Mucosa of descending colon (tissue), 3 donors: ENCODE results near the gene MMADHC. TPM values are rescaled to one million over a fixed set of nuclear protein-coding genes. Genes with fewer than 3 reads are reported as not detected.

Experiments used
- ATAC-seq: fragments of 200-7000 bp; cut with Tn5 transposase; one replicate; pipeline ENCODE4 v1.9.1; 2020; ENCODE audit warnings: mild to moderate bottlenecking, moderate library complexity
- DNase-seq, 3 donors: peaks; one replicate each; pipeline ENCODE4 v3.0.0-alpha.2; 2020
- H3K36me3 ChIP-seq: fragments of 200-600 bp; one replicate; pipeline ENCODE4 v1.8.0; 2021; ENCODE audit warnings: low read depth, mild to moderate bottlenecking
- H3K4me1 ChIP-seq: fragments of 200-600 bp; one replicate; pipeline ENCODE4 v1.8.0; 2021; ENCODE audit warnings: low read depth, mild to moderate bottlenecking
- H3K4me3 ChIP-seq: fragments of 200-600 bp; one replicate; pipeline ENCODE4 v1.8.0; 2021; ENCODE audit warnings: mild to moderate bottlenecking
- H3K9me3 ChIP-seq: fragments of 200-600 bp; one replicate; pipeline ENCODE4 v1.8.0; 2021; ENCODE audit warnings: mild to moderate bottlenecking
- CTCF ChIP-seq: fragments of 200-600 bp; IDR thresholded peaks from one replicate; pipeline ENCODE4 v1.8.0; 2022; ENCODE audit warnings: antibody characterized with exemption, mild to moderate bottlenecking
- intact Hi-C, 2 donors: fragments of 100-400 bp; cut with DNase I in 1 of 2; cut with micrococcal nuclease in 1 of 2; formaldehyde crosslinking; loops; one replicate each; pipeline versions ENCODE4 v1.11.0 to v1.11.1; 2022; cut with DNase I, micrococcal nuclease
- total RNA-seq, 3 donors: library from RNA; stranded (reverse); fragmentation: NEBNext Ultra II Directional in 2 of 3; extraction: Animal tissue kit (Norgen Biotek cat#: 25700) in 2 of 3; gene quantifications; one replicate each; pipeline versions ENCODE4 v1.2.1 to v1.2.4, GENCODE V29; 2021 to 2023
- donor health status: DM: no; HTN: no; CAD: no; lungs with moderate emphysema.
- donor health status: DM: no; HTN: no; CAD: no.
- donor health status: DM: no; HTN: yes; CAD: no.

Gene MMADHC
- total RNA-seq, 3 donors from 2014 or later = 84.7 to 99.0 (median 88.2) TPM

DNA sequence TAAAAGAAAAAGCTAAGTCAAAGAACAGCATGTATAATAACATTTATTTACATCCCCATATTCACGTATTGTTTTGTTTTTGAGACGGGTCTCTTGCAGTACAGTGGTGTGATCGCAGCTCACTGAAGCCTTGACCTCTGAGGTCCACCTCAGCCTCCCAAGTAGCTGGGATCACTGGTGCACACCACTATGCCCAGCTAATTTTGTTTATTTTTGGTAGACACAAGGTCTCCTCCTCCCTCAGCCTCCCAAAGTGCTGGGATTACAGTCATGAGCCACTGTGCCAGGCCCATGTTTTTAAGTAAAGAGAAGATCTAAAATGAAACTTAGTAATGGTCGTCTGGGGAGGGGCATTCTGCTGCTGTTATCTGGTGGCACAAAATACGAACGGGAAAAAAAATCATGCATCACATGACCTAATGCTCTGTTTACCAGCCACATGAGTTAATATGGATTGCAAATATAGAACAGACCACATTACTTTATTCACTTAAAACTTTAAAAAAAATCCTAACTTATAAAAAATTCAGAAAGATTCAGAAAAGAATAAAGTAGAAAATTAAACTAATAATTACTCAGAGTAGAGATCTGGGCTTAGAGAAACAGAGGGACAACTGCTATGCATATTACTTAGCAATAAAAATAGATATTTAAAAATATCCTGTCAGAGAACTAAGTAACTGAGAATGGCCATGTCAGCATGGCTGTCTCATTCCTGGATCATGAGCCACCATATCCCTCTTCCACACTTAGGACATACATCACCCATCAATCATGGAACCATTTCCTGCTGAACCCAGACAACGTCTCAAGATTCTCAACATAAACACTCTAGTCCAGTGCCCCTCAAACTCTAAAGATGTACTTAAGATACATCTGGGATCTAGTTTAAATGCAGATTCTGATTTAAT lies 7.3 kb downstream of the MMADHC start:
- DNase-seq = no peak
- no peaks in the 10 kb centered on the region for H3K36me3 ChIP-seq
- intact Hi-C loops = no loop called here
- ATAC-seq = no peak
- no peak for TF ChIP-seq CTCF
- peaks cover under 1% of the 10 kb centered on the region for H3K4me1 ChIP-seq
- no peak overlapping the region for H3K4me3 ChIP-seq
- H3K9me3 ChIP-seq = no peaks in the 10 kb centered on the region

- TF ChIP-seq CTCF = no peak
- intact Hi-C loops = no loop called here
- Histone ChIP-seq H3K9me3 (no peaks in the 10 kb centered on the region), H3K36me3 (no peaks in the 10 kb centered on the region), H3K4me3 (no peak overlapping the region), H3K4me1 (peaks cover 7% of the 10 kb centered on the region)
- DNase-seq (no peak), ATAC-seq (no peak)
Observed at GRCh38 chr2:149577269-149577668, 10.3 kb downstream of the MMADHC start.

GRCh38 chr2:149575752-149576151 lies 11.8 kb downstream of the MMADHC start:
- intact Hi-C loops = no loop called here
- no peak for TF ChIP-seq CTCF
- DNase-seq (no peak), ATAC-seq (no peak)
- Histone ChIP-seq H3K9me3 (no peaks in the 10 kb centered on the region), H3K36me3 (no peaks in the 10 kb centered on the region), H3K4me3 (no peak overlapping the region), H3K4me1 (peaks cover 7% of the 10 kb centered on the region)

- ATAC-seq = no peak
- no peak for DNase-seq
- H3K4me3 ChIP-seq = no peak overlapping the region
- no peaks in the 10 kb centered on the region for H3K9me3 ChIP-seq
- H3K36me3 ChIP-seq = no peaks in the 10 kb centered on the region
- peaks cover 7% of the 10 kb centered on the region for H3K4me1 ChIP-seq
- no peak for TF ChIP-seq CTCF
- intact Hi-C loops = no loop called here
Observed at GRCh38 chr2:149575277-149575676, 12.3 kb downstream of the MMADHC start.

- no peaks in the 10 kb centered on the region for H3K36me3 ChIP-seq
- intact Hi-C loops = no loop called here
Observed at GRCh38 chr2:149573760-149574159, 13.8 kb downstream of the MMADHC start.

More at GRCh38 chr2:149573760-149574159, 13.8 kb downstream of the MMADHC start:
- Histone ChIP-seq H3K9me3 (no peaks in the 10 kb centered on the region), H3K4me1 (peaks cover 7% of the 10 kb centered on the region), H3K4me3 (no peak overlapping the region)
- TF ChIP-seq CTCF = no peak
- ATAC-seq (no peak), DNase-seq (no peak)
